ENCODE data around the gene GJC2. TPM values are rescaled to one million over a fixed set of nuclear protein-coding genes. Genes with fewer than 3 reads are reported as not detected.
"Not testable (repeated sequence)": the region's sequence is repeated elsewhere in the genome, so short reads cannot be mapped to it uniquely, and the experiment has no call there.

The GJC2 gene
- total RNA-seq, 1 experiment from 2014 or later = not detected

GRCh38 chr1:228173528-228174481, 24.1 kb downstream of the GJC2 start:
- not testable (repeated sequence) for H3K9me2 ChIP-seq (replicated peaks; ENCODE audit: insufficient read depth, low read length); H2AFZ ChIP-seq (ENCODE audit: low read length); H3K79me2 ChIP-seq (ENCODE audit: low read length); DNase-seq; H3K27ac ChIP-seq (ENCODE audit: low read length); H4K20me1 ChIP-seq (ENCODE audit: insufficient read depth, low read depth, low read length); H3K4me3 ChIP-seq (ENCODE audit: low read length); H3K4me1 ChIP-seq (ENCODE audit: low read length); H3K36me3 ChIP-seq (ENCODE audit: insufficient read depth, low read length); H3K27me3 ChIP-seq (ENCODE audit: low read length); H3K9me3 ChIP-seq (ENCODE audit: low read length); H3K4me2 ChIP-seq (ENCODE audit: low read depth, low read length, poor library complexity, severe bottlenecking); H3K9ac ChIP-seq (ENCODE audit: low read length)

GRCh38 chr1:228174482-228175315, 25.0 kb downstream of the GJC2 start:
- Histone ChIP-seq H4K20me1 (ENCODE audit: insufficient read depth, low read depth, low read length) (peaks cover 5% of the 10 kb centered on the region; the same call in 1 of the 2 replicates), H3K27me3 (ENCODE audit: low read length) (no peaks in the 10 kb centered on the region), H3K27ac (ENCODE audit: low read length) (no peak overlapping the region), H3K4me2 (ENCODE audit: low read depth, low read length, poor library complexity, severe bottlenecking) (no peak overlapping the region), H2AFZ (ENCODE audit: low read length) (no peak overlapping the region), H3K36me3 (ENCODE audit: insufficient read depth, low read length) (no peaks in the 10 kb centered on the region), H3K79me2 (ENCODE audit: low read length) (no peaks in the 10 kb centered on the region), H3K9me3 (ENCODE audit: low read length) (no peaks in the 10 kb centered on the region), H3K9ac (ENCODE audit: low read length) (no peak overlapping the region), H3K4me1 (ENCODE audit: low read length) (no peaks in the 10 kb centered on the region), H3K9me2 (replicated peaks; ENCODE audit: insufficient read depth, low read length) (no peaks in the 10 kb centered on the region), H3K4me3 (ENCODE audit: low read length) (no peak overlapping the region)
- DNase-seq = no peak

GRCh38 chr1:228175316-228176023, 25.7 kb downstream of the GJC2 start:
- Histone ChIP-seq H3K4me1 (ENCODE audit: low read length) (no peaks in the 10 kb centered on the region), H3K36me3 (ENCODE audit: insufficient read depth, low read length) (no peaks in the 10 kb centered on the region), H3K79me2 (ENCODE audit: low read length) (no peaks in the 10 kb centered on the region), H3K27me3 (ENCODE audit: low read length) (no peaks in the 10 kb centered on the region), H2AFZ (ENCODE audit: low read length) (no peak overlapping the region), H3K9me2 (replicated peaks; ENCODE audit: insufficient read depth, low read length) (no peaks in the 10 kb centered on the region), H3K4me3 (ENCODE audit: low read length) (no peak overlapping the region), H3K27ac (ENCODE audit: low read length) (no peak overlapping the region), H3K9ac (ENCODE audit: low read length) (no peak overlapping the region), H3K9me3 (ENCODE audit: low read length) (no peaks in the 10 kb centered on the region), H3K4me2 (ENCODE audit: low read depth, low read length, poor library complexity, severe bottlenecking) (no peak overlapping the region), H4K20me1 (ENCODE audit: insufficient read depth, low read depth, low read length) (peaks cover 5% of the 10 kb centered on the region; the same call in 1 of the 2 replicates)
- DNase-seq = no peak

- no peak overlapping the region for H3K27ac ChIP-seq (ENCODE audit: low read length)
- no peaks in the 10 kb centered on the region for H3K79me2 ChIP-seq (ENCODE audit: low read length)
- H3K4me3 ChIP-seq (ENCODE audit: low read length) = no peak overlapping the region
- peaks cover 5% of the 10 kb centered on the region; the same call in 1 of the 2 replicates for H4K20me1 ChIP-seq (ENCODE audit: insufficient read depth, low read depth, low read length)
- no peaks in the 10 kb centered on the region for H3K4me1 ChIP-seq (ENCODE audit: low read length)
- no peak overlapping the region for H3K9ac ChIP-seq (ENCODE audit: low read length)
- no peak overlapping the region for H2AFZ ChIP-seq (ENCODE audit: low read length)
- no peak for DNase-seq
- H3K4me2 ChIP-seq (ENCODE audit: low read depth, low read length, poor library complexity, severe bottlenecking) = no peak overlapping the region
- no peaks in the 10 kb centered on the region for H3K9me2 ChIP-seq (replicated peaks; ENCODE audit: insufficient read depth, low read length)
- H3K9me3 ChIP-seq (ENCODE audit: low read length) = no peaks in the 10 kb centered on the region
- no peaks in the 10 kb centered on the region for H3K27me3 ChIP-seq (ENCODE audit: low read length)
- no peaks in the 10 kb centered on the region for H3K36me3 ChIP-seq (ENCODE audit: insufficient read depth, low read length)
Observed at GRCh38 chr1:228176024-228176395, 26.3 kb downstream of the GJC2 start.

GRCh38 chr1:228176461-228177182, 26.9 kb downstream of the GJC2 start:
- Histone ChIP-seq H2AFZ (ENCODE audit: low read length) (no peak overlapping the region), H3K9me2 (replicated peaks; ENCODE audit: insufficient read depth, low read length) (no peaks in the 10 kb centered on the region), H3K27ac (ENCODE audit: low read length) (no peak overlapping the region), H3K4me2 (ENCODE audit: low read depth, low read length, poor library complexity, severe bottlenecking) (no peak overlapping the region), H4K20me1 (ENCODE audit: insufficient read depth, low read depth, low read length) (peaks cover 5% of the 10 kb centered on the region; the same call in 1 of the 2 replicates), H3K9me3 (ENCODE audit: low read length) (no peaks in the 10 kb centered on the region), H3K9ac (ENCODE audit: low read length) (no peak overlapping the region), H3K4me1 (ENCODE audit: low read length) (no peaks in the 10 kb centered on the region), H3K4me3 (ENCODE audit: low read length) (no peak overlapping the region), H3K36me3 (ENCODE audit: insufficient read depth, low read length) (no peaks in the 10 kb centered on the region), H3K27me3 (ENCODE audit: low read length) (no peaks in the 10 kb centered on the region), H3K79me2 (ENCODE audit: low read length) (no peaks in the 10 kb centered on the region)
- DNase-seq = no peak

- Histone ChIP-seq H3K9me2 (replicated peaks; ENCODE audit: insufficient read depth, low read length) (no peaks in the 10 kb centered on the region), H3K79me2 (ENCODE audit: low read length) (no peaks in the 10 kb centered on the region), H3K4me3 (ENCODE audit: low read length) (no peak overlapping the region), H3K9ac (ENCODE audit: low read length) (no peak overlapping the region), H4K20me1 (ENCODE audit: insufficient read depth, low read depth, low read length) (peaks cover 5% of the 10 kb centered on the region; the same call in 1 of the 2 replicates), H3K27me3 (ENCODE audit: low read length) (no peaks in the 10 kb centered on the region), H3K36me3 (ENCODE audit: insufficient read depth, low read length) (no peaks in the 10 kb centered on the region), H3K9me3 (ENCODE audit: low read length) (no peaks in the 10 kb centered on the region), H3K4me2 (ENCODE audit: low read depth, low read length, poor library complexity, severe bottlenecking) (no peak overlapping the region), H2AFZ (ENCODE audit: low read length) (no peak overlapping the region), H3K4me1 (ENCODE audit: low read length) (no peaks in the 10 kb centered on the region), H3K27ac (ENCODE audit: low read length) (no peak overlapping the region)
- DNase-seq = no peak
Observed at GRCh38 chr1:228177183-228177475, 27.4 kb downstream of the GJC2 start.

GRCh38 chr1:228177721-228178710, 28.3 kb downstream of the GJC2 start:
- Histone ChIP-seq H3K4me3 (ENCODE audit: low read length) (no peak overlapping the region), H3K27me3 (ENCODE audit: low read length) (no peaks in the 10 kb centered on the region), H3K9ac (ENCODE audit: low read length) (no peak overlapping the region), H3K27ac (ENCODE audit: low read length) (no peak overlapping the region), H3K9me3 (ENCODE audit: low read length) (no peaks in the 10 kb centered on the region), H3K4me1 (ENCODE audit: low read length) (no peaks in the 10 kb centered on the region), H3K4me2 (ENCODE audit: low read depth, low read length, poor library complexity, severe bottlenecking) (no peak overlapping the region), H4K20me1 (ENCODE audit: insufficient read depth, low read depth, low read length) (peaks cover 5% of the 10 kb centered on the region; the same call in 1 of the 2 replicates), H3K36me3 (ENCODE audit: insufficient read depth, low read length) (no peaks in the 10 kb centered on the region), H3K9me2 (replicated peaks; ENCODE audit: insufficient read depth, low read length) (no peaks in the 10 kb centered on the region), H3K79me2 (ENCODE audit: low read length) (no peaks in the 10 kb centered on the region), H2AFZ (ENCODE audit: low read length) (no peak overlapping the region)
- DNase-seq = no peak
